HEK293 (cell line): ENCODE results near the gene ARTN.

ENCODE experiments used
- CTCF ChIA-PET: fragments of 350-600 bp; formaldehyde crosslinking; extraction: SDS; loops from one replicate; lab custom pipeline; 2021; ENCODE audit warnings: antibody characterized with exemption; lab: Yijun Ruan, JAX
- POLR2A ChIA-PET: fragments of 300-600 bp; formaldehyde crosslinking; extraction: SDS; loops from one replicate; lab custom pipeline; 2020; ENCODE audit warnings: antibody characterized with exemption, inconsistent platforms; lab: Yijun Ruan, JAX
- H3K27ac ChIP-seq: fragments of 200-500 bp; sonication (Bioruptor generic); 2 replicates; pipeline ENCODE4 v1.5.1; 2014; ENCODE audit warnings: low read depth, low read length, control low read depth, inconsistent platforms; ENCODE audit errors: extremely low read depth
- H3K36me3 ChIP-seq, 2 experiments: fragments of 200-500 bp in 1 of 2; sonication (Bioruptor generic) in 1 of 2; 1 replicate in 1 of 2; 2 replicates in 1 of 2; pipeline ENCODE4 v1.5.1; 2014 to 2017; ENCODE audit warnings: inconsistent platforms in 2 of 2, low read length in 2 of 2; ENCODE audit not compliant: control insufficient read depth in 2 of 2, insufficient read depth in 1 of 2
- H3K4me1 ChIP-seq: fragments of 200-500 bp; sonication (Bioruptor generic); 2 replicates; pipeline ENCODE4 v1.5.1; 2014; ENCODE audit warnings: mild to moderate bottlenecking, low read length, inconsistent platforms; ENCODE audit not compliant: control insufficient read depth, insufficient read depth
- H3K4me3 ChIP-seq: 2 replicates; pipeline ENCODE4 v1.5.1; 2011; ENCODE audit warnings: low read depth, mild to moderate bottlenecking, control low read depth, low read length, moderate library complexity
- H3K9me3 ChIP-seq: fragments of 200-500 bp; sonication (Bioruptor generic); 2 replicates; pipeline ENCODE4 v1.5.1; 2014; ENCODE audit warnings: low read depth, low read length, inconsistent platforms; ENCODE audit not compliant: control insufficient read depth, insufficient read depth
- GLIS1 ChIP-seq: fragments of 450-650 bp; formaldehyde crosslinking; IDR thresholded peaks from 2 replicates; pipeline ENCODE4 v1.5.1; 2016; ENCODE audit warnings: missing biosample characterization, missing genetic modification characterization
- OSR2 ChIP-seq: fragments of 450-650 bp; formaldehyde crosslinking; IDR thresholded peaks from 2 replicates; pipeline ENCODE4 v1.5.1; 2016; ENCODE audit warnings: missing biosample characterization, missing genetic modification characterization
- PRDM1 ChIP-seq: fragments of 450-650 bp; formaldehyde crosslinking; IDR thresholded peaks from 2 replicates; pipeline ENCODE4; 2016; ENCODE audit warnings: missing biosample characterization, missing genetic modification characterization
- SALL2 ChIP-seq: fragments of 450-650 bp; formaldehyde crosslinking; IDR thresholded peaks from 2 replicates; pipeline ENCODE4 v1.5.0; 2017; ENCODE audit warnings: missing biosample characterization, mild to moderate bottlenecking, missing genetic modification characterization, borderline replicate concordance
- ZBTB17 ChIP-seq: fragments of 450-650 bp; formaldehyde crosslinking; IDR thresholded peaks from 2 replicates; pipeline ENCODE4 v1.5.1; 2016; ENCODE audit warnings: missing biosample characterization, missing genetic modification characterization
- ZBTB8A ChIP-seq: fragments of 450-650 bp; formaldehyde crosslinking; IDR thresholded peaks from 2 replicates; pipeline ENCODE4 v1.5.1; 2016; ENCODE audit warnings: missing biosample characterization, missing genetic modification characterization
- ZFP3 ChIP-seq: fragments of 450-650 bp; formaldehyde crosslinking; IDR thresholded peaks from 2 replicates; pipeline ENCODE4 v1.5.1; 2016; ENCODE audit warnings: low read depth, missing biosample characterization, missing genetic modification characterization
- ZFP41 ChIP-seq: fragments of 450-650 bp; formaldehyde crosslinking; IDR thresholded peaks from 2 replicates; pipeline ENCODE4 v1.5.1; 2016; ENCODE audit warnings: missing biosample characterization, missing genetic modification characterization, borderline replicate concordance
- ZIC2 ChIP-seq: fragments of 450-650 bp; formaldehyde crosslinking; IDR thresholded peaks from 2 replicates; pipeline ENCODE4 v1.5.1; 2016; ENCODE audit warnings: missing biosample characterization, missing genetic modification characterization
- ZNF10 ChIP-seq: fragments of 450-650 bp; formaldehyde crosslinking; IDR thresholded peaks from 2 replicates; pipeline ENCODE4 v1.5.1; 2017; ENCODE audit warnings: missing biosample characterization, missing genetic modification characterization
- ZNF169 ChIP-seq: fragments of 450-650 bp; formaldehyde crosslinking; IDR thresholded peaks from 2 replicates; pipeline ENCODE4 v1.5.1; 2016; ENCODE audit warnings: missing biosample characterization, missing genetic modification characterization
- ZNF202 ChIP-seq: fragments of 450-650 bp; formaldehyde crosslinking; IDR thresholded peaks from 2 replicates; pipeline ENCODE4 v1.5.1; 2016; ENCODE audit warnings: missing biosample characterization, missing genetic modification characterization, borderline replicate concordance
- ZNF214 ChIP-seq: fragments of 450-650 bp; formaldehyde crosslinking; IDR thresholded peaks from 2 replicates; pipeline ENCODE4 v1.5.1; 2017; ENCODE audit warnings: missing biosample characterization, mild to moderate bottlenecking, missing genetic modification characterization, borderline replicate concordance
- ZNF292 ChIP-seq: fragments of 450-650 bp; formaldehyde crosslinking; IDR thresholded peaks from 2 replicates; pipeline ENCODE4 v1.5.1; 2016; ENCODE audit warnings: low read depth, missing biosample characterization, missing genetic modification characterization, borderline replicate concordance
- ZNF521 ChIP-seq: fragments of 450-650 bp; formaldehyde crosslinking; IDR thresholded peaks from 2 replicates; pipeline ENCODE4 v1.5.1; 2017; ENCODE audit warnings: missing biosample characterization, mild to moderate bottlenecking, missing genetic modification characterization
- ZNF530 ChIP-seq: fragments of 450-650 bp; formaldehyde crosslinking; IDR thresholded peaks from 2 replicates; pipeline ENCODE4 v1.5.1; 2016; ENCODE audit warnings: low read depth, missing biosample characterization, missing genetic modification characterization
- ZNF549 ChIP-seq: fragments of 450-650 bp; IDR thresholded peaks from 2 replicates; pipeline ENCODE4 v1.5.1; 2018; ENCODE audit warnings: missing biosample characterization, missing genetic modification characterization, mild to moderate bottlenecking, inconsistent platforms, moderate library complexity
- ZNF555 ChIP-seq: fragments of 450-650 bp; formaldehyde crosslinking; conservative IDR thresholded peaks from 2 replicates; pipeline ENCODE4 v1.5.1; 2017; ENCODE audit warnings: missing biosample characterization, mild to moderate bottlenecking, missing genetic modification characterization, inconsistent platforms
- ZNF624 ChIP-seq: fragments of 450-650 bp; formaldehyde crosslinking; IDR thresholded peaks from 2 replicates; pipeline ENCODE4 v1.5.1; 2017; ENCODE audit warnings: missing biosample characterization, missing genetic modification characterization
- ZNF658 ChIP-seq: fragments of 450-650 bp; formaldehyde crosslinking; IDR thresholded peaks from 2 replicates; pipeline ENCODE4; 2016; ENCODE audit warnings: missing biosample characterization, missing genetic modification characterization
- ZNF830 ChIP-seq: fragments of 450-650 bp; IDR thresholded peaks from 2 replicates; pipeline ENCODE4 v1.5.0; 2018; ENCODE audit warnings: missing biosample characterization, missing genetic modification characterization, low read depth, mild to moderate bottlenecking, moderate library complexity
- TF ChIP-seq, protein P1 (sequence below): fragments of 450-650 bp; formaldehyde crosslinking; IDR thresholded peaks from 2 replicates; pipeline ENCODE4 v1.5.1; 2016; ENCODE audit warnings: missing biosample characterization, missing genetic modification characterization
- TF ChIP-seq, protein P2 (sequence below): fragments of 450-650 bp; formaldehyde crosslinking; IDR thresholded peaks from 2 replicates; pipeline ENCODE4 v1.5.1; 2017; ENCODE audit warnings: missing biosample characterization, missing genetic modification characterization
- TF ChIP-seq, protein P3 (sequence below): fragments of 450-650 bp; formaldehyde crosslinking; IDR thresholded peaks from 2 replicates; pipeline ENCODE4 v1.5.1; 2016; ENCODE audit warnings: missing biosample characterization, missing genetic modification characterization, borderline replicate concordance
- TF ChIP-seq, protein P4 (sequence below): fragments of 450-650 bp; formaldehyde crosslinking; conservative IDR thresholded peaks from 2 replicates; pipeline ENCODE4 v1.5.1; 2016; ENCODE audit warnings: low read depth, missing biosample characterization, missing genetic modification characterization

Gene ARTN, protein sequence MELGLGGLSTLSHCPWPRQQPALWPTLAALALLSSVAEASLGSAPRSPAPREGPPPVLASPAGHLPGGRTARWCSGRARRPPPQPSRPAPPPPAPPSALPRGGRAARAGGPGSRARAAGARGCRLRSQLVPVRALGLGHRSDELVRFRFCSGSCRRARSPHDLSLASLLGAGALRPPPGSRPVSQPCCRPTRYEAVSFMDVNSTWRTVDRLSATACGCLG

DNA sequence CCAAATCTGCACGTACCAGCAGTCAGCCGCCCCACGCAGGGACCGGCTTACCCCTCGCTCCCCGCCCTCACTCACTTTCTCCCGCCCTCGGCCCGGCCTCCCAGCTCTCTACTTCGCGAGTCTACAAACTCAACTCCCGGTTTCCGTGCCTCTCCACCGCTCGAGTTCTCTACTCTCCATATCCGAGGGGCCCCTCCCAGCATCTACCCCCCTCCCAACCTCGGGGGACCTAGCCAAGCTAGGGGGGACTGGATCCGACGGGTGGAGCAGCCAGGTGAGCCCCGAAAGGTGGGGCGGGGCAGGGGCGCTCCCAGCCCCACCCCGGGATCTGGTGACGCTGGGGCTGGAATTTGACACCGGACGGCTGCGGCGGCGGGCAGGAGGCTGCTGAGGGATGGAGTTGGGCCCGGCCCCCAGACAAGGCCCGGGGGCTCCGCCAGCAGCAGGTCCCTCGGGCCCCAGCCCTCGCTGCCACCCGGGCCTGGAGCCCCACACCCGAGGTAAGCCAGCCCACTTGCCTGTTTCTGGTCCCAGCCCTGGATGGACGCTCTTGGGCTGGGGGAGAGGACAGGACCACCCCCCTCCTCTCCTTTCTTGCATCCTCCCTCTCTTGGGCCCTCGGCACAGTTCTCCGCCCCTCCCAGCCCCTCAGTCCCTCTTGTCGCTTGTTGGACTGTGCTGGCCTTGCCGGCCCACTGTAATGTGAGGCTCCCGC lies at the start of gene ARTN:
Gene ARTN, plus strand, starts transcription at position 416 of the 715 bp plus-strand sequence. CDS start 1,856 bp downstream, outside the sequence.
- Histone ChIP-seq H3K4me3 (peak within 1 kb of the TSS; percentile 35), H3K27ac (peak within 1 kb of the TSS; percentile 7; the same call in 1 of the 2 replicates), H3K9me3 (no peaks in the 10 kb centered on the region), H3K36me3 (peaks cover 0 to 9% of the 10 kb centered on the region in 2 experiments; a peak in 1 of 3 replicates), H3K4me1 (peaks cover 3% of the 10 kb centered on the region; the same call in 1 of the 2 replicates)
- CTCF ChIA-PET: interaction anchor here (0.6 to 12.4 kb wide), 26 partner anchors 7 to 519 kb away, joined by 3 to 555 read pairs (median 6); partner anchors contain the start of gene IPO13
- POLR2A ChIA-PET: interaction anchor here (0.9 to 1.2 kb wide), 2 partner anchors 14 to 170 kb away, joined by 3 read pairs; partner anchors contain the start of gene IPO13
- TF ChIP-seq ZBTB17 (tag by site-specific recombination): peak; percentile 76
- TF ChIP-seq ZBTB8A: peak; percentile 45
- no peak for TF ChIP-seq ZNF658 (tag by site-specific recombination)
- no peak for TF ChIP-seq ZNF549 (tag by site-specific recombination)
- no peak for TF ChIP-seq SALL2 (tag by site-specific recombination)
- no peak for TF ChIP-seq ZNF555 (tag by site-specific recombination)
- TF ChIP-seq, protein P1, sequence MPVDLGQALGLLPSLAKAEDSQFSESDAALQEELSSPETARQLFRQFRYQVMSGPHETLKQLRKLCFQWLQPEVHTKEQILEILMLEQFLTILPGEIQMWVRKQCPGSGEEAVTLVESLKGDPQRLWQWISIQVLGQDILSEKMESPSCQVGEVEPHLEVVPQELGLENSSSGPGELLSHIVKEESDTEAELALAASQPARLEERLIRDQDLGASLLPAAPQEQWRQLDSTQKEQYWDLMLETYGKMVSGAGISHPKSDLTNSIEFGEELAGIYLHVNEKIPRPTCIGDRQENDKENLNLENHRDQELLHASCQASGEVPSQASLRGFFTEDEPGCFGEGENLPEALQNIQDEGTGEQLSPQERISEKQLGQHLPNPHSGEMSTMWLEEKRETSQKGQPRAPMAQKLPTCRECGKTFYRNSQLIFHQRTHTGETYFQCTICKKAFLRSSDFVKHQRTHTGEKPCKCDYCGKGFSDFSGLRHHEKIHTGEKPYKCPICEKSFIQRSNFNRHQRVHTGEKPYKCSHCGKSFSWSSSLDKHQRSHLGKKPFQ (tag by site-specific recombination): no peak
- no peak for TF ChIP-seq ZNF624 (tag by site-specific recombination)
- no peak for TF ChIP-seq ZNF292
- no peak for TF ChIP-seq ZNF530 (tag by site-specific recombination)
- TF ChIP-seq ZNF169 (tag by site-specific recombination): no peak
- no peak; the same call in 1 of the 2 replicates for TF ChIP-seq PRDM1 (tag by site-specific recombination)
- TF ChIP-seq GLIS1: peak; percentile 61
- TF ChIP-seq, protein P2, sequence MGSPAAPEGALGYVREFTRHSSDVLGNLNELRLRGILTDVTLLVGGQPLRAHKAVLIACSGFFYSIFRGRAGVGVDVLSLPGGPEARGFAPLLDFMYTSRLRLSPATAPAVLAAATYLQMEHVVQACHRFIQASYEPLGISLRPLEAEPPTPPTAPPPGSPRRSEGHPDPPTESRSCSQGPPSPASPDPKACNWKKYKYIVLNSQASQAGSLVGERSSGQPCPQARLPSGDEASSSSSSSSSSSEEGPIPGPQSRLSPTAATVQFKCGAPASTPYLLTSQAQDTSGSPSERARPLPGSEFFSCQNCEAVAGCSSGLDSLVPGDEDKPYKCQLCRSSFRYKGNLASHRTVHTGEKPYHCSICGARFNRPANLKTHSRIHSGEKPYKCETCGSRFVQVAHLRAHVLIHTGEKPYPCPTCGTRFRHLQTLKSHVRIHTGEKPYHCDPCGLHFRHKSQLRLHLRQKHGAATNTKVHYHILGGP (tag by site-specific recombination): no peak
- TF ChIP-seq, protein P3, sequence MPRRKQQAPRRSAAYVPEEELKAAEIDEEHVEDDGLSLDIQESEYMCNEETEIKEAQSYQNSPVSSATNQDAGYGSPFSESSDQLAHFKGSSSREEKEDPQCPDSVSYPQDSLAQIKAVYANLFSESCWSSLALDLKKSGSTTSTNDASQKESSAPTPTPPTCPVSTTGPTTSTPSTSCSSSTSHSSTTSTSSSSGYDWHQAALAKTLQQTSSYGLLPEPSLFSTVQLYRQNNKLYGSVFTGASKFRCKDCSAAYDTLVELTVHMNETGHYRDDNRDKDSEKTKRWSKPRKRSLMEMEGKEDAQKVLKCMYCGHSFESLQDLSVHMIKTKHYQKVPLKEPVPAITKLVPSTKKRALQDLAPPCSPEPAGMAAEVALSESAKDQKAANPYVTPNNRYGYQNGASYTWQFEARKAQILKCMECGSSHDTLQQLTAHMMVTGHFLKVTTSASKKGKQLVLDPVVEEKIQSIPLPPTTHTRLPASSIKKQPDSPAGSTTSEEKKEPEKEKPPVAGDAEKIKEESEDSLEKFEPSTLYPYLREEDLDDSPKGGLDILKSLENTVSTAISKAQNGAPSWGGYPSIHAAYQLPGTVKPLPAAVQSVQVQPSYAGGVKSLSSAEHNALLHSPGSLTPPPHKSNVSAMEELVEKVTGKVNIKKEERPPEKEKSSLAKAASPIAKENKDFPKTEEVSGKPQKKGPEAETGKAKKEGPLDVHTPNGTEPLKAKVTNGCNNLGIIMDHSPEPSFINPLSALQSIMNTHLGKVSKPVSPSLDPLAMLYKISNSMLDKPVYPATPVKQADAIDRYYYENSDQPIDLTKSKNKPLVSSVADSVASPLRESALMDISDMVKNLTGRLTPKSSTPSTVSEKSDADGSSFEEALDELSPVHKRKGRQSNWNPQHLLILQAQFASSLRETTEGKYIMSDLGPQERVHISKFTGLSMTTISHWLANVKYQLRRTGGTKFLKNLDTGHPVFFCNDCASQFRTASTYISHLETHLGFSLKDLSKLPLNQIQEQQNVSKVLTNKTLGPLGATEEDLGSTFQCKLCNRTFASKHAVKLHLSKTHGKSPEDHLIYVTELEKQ (tag by site-specific recombination): no peak
- no peak; the same call in 1 of the 2 replicates for TF ChIP-seq ZNF10
- TF ChIP-seq ZNF214 (tag by site-specific recombination): no peak
- no peak for TF ChIP-seq ZFP41 (tag by site-specific recombination)
- no peak for TF ChIP-seq ZNF521 (tag by site-specific recombination)
- TF ChIP-seq ZIC2 (tag by site-specific recombination): no peak
- TF ChIP-seq ZFP3 (tag by site-specific recombination): no peak
- TF ChIP-seq, protein P4, sequence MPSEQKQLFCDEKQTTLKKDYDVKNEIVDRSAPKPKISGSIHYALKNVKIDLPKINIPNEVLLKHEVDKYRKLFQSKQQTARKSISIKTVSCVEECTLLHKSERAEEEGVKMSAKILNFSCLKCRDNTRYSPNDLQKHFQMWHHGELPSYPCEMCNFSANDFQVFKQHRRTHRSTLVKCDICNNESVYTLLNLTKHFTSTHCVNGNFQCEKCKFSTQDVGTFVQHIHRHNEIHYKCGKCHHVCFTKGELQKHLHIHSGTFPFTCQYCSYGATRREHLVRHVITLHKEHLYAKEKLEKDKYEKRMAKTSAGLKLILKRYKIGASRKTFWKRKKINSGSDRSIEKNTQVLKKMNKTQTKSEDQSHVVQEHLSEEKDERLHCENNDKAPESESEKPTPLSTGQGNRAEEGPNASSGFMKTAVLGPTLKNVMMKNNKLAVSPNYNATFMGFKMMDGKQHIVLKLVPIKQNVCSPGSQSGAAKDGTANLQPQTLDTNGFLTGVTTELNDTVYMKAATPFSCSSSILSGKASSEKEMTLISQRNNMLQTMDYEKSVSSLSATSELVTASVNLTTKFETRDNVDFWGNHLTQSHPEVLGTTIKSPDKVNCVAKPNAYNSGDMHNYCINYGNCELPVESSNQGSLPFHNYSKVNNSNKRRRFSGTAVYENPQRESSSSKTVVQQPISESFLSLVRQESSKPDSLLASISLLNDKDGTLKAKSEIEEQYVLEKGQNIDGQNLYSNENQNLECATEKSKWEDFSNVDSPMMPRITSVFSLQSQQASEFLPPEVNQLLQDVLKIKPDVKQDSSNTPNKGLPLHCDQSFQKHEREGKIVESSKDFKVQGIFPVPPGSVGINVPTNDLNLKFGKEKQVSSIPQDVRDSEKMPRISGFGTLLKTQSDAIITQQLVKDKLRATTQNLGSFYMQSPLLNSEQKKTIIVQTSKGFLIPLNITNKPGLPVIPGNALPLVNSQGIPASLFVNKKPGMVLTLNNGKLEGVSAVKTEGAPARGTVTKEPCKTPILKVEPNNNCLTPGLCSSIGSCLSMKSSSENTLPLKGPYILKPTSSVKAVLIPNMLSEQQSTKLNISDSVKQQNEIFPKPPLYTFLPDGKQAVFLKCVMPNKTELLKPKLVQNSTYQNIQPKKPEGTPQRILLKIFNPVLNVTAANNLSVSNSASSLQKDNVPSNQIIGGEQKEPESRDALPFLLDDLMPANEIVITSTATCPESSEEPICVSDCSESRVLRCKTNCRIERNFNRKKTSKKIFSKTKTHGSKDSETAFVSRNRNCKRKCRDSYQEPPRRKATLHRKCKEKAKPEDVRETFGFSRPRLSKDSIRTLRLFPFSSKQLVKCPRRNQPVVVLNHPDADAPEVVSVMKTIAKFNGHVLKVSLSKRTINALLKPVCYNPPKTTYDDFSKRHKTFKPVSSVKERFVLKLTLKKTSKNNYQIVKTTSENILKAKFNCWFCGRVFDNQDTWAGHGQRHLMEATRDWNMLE (tag by site-specific recombination): no peak
- no peak; the same call in 1 of the 2 replicates for TF ChIP-seq OSR2 (tag by site-specific recombination)
- no peak for TF ChIP-seq ZNF202 (tag by site-specific recombination)
- TF ChIP-seq ZNF830 (tag by site-specific recombination): no peak
